Mononuclear cell (primary cell): Measurements from ENCODE around the gene CKS2. TPM values are rescaled to one million over a fixed set of nuclear protein-coding genes. Genes with fewer than 3 reads are reported as not detected.

Source experiments
- H3K27me3 ChIP-seq: 2 replicates; pipeline ENCODE4 v1.6.0; 2011; ENCODE audit warnings: low read length, control low read depth; ENCODE audit not compliant: insufficient read depth
- H3K4me1 ChIP-seq: 2 replicates; pipeline ENCODE4 v1.5.1; 2011; ENCODE audit warnings: mild to moderate bottlenecking, low read length, control low read depth; ENCODE audit not compliant: insufficient read depth
- H3K4me3 ChIP-seq: 2 replicates; pipeline ENCODE4 v1.5.1; 2011; ENCODE audit warnings: mild to moderate bottlenecking, low read length, moderate library complexity
- H3K9me3 ChIP-seq: 2 replicates; pipeline ENCODE4 v1.5.1; 2011; ENCODE audit warnings: low read depth, mild to moderate bottlenecking, control low read depth, low read length
- total RNA-seq: library from RNA; depleted of rRNA; stranded (reverse); fragments of >200 nt; gene quantifications from one replicate; pipeline ENCODE4 v1.2.3, GENCODE V29; 2012

The CKS2 gene
- total RNA-seq, 1 donor, result 6.1 TPM

- no peaks in the 10 kb centered on the region for H3K9me3 ChIP-seq
- H3K27me3 ChIP-seq, result no peaks in the 10 kb centered on the region
- no peaks in the 10 kb centered on the region for H3K4me1 ChIP-seq
- H3K4me3 ChIP-seq, result no peak overlapping the region
Observed at GRCh38 chr9:89362647-89363310, 51.8 kb downstream of the CKS2 start.

GRCh38 chr9:89363311-89363670, 52.3 kb downstream of the CKS2 start:
- H3K9me3 ChIP-seq, result no peaks in the 10 kb centered on the region
- H3K4me3 ChIP-seq, result no peak overlapping the region
- no peaks in the 10 kb centered on the region for H3K27me3 ChIP-seq

GRCh38 chr9:89363921-89364665, 53.1 kb downstream of the CKS2 start:
- no peaks in the 10 kb centered on the region for H3K9me3 ChIP-seq
- H3K4me1 ChIP-seq, result no peaks in the 10 kb centered on the region
- H3K4me3 ChIP-seq, result no peak overlapping the region
- H3K27me3 ChIP-seq, result no peaks in the 10 kb centered on the region

More at GRCh38 chr9:89363311-89363670, 52.3 kb downstream of the CKS2 start:
- no peaks in the 10 kb centered on the region for H3K4me1 ChIP-seq

- H3K9me3 ChIP-seq, result no peaks in the 10 kb centered on the region
- H3K4me3 ChIP-seq, result no peak overlapping the region
- H3K4me1 ChIP-seq, result no peaks in the 10 kb centered on the region
- no peaks in the 10 kb centered on the region for H3K27me3 ChIP-seq
Observed at GRCh38 chr9:89364666-89365531, 53.9 kb downstream of the CKS2 start.

GRCh38 chr9:89365532-89365912, 54.5 kb downstream of the CKS2 start:
- H3K4me1 ChIP-seq, result no peaks in the 10 kb centered on the region
- no peaks in the 10 kb centered on the region for H3K27me3 ChIP-seq
- no peak overlapping the region for H3K4me3 ChIP-seq
- H3K9me3 ChIP-seq, result no peaks in the 10 kb centered on the region

Other genes with a start within 250 kb of the CKS2 start
- under 0.01 TPM for gene SHC3, start 132.4 kb upstream of the CKS2 start, total RNA-seq
- gene SECISBP2, start 7.3 kb downstream of the CKS2 start, total RNA-seq, result 96.6 TPM
- 126 TPM for gene SEMA4D, start 186.9 kb downstream of the CKS2 start, total RNA-seq